Memory B cell (primary cell): Measurements from ENCODE around the gene CACNA2D3.
A peak's percentile ranks its signal among the peaks of the same experiment; 100 is the strongest.

ENCODE experiments used
- ATAC-seq: fragments of 150-1000 bp; cut with Tn5 transposase; 2 replicates; pipeline ENCODE4 v1.10.0; 2021; ENCODE audit warnings: low read depth, mild to moderate bottlenecking, moderate library complexity
- DNase-seq, 2 donors: peaks; one replicate each; pipeline ENCODE4 v3.0.0; 2022; ENCODE audit warnings: low spot score in 2 of 2
- H3K27ac Mint-ChIP-seq: one replicate; pipeline ENCODE4 v1.8.0; 2022; ENCODE audit warnings: mild to moderate bottlenecking, moderate library complexity, mixed read lengths
- H3K27me3 Mint-ChIP-seq: one replicate; pipeline ENCODE4 v1.8.0; 2022; ENCODE audit warnings: mixed read lengths
- H3K36me3 Mint-ChIP-seq: one replicate; pipeline ENCODE4 v1.8.0; 2022; ENCODE audit warnings: mild to moderate bottlenecking, mixed read lengths
- H3K4me1 Mint-ChIP-seq: one replicate; pipeline ENCODE4 v1.8.0; 2022; ENCODE audit warnings: mixed read lengths
- H3K4me3 Mint-ChIP-seq: one replicate; pipeline ENCODE4 v1.8.0; 2022; ENCODE audit warnings: mild to moderate bottlenecking, moderate library complexity, mixed read lengths
- H3K9me3 Mint-ChIP-seq: one replicate; pipeline ENCODE4 v1.8.0; 2022; ENCODE audit warnings: mixed read lengths

The CACNA2D3 gene

GRCh38 chr3:54169524-54169923, 47.2 kb downstream of the CACNA2D3 start:
- no peak for DNase-seq
- no peak for ATAC-seq
- Mint-ChIP-seq H3K4me1 (no peaks in the 10 kb centered on the region), H3K27me3 (no peaks in the 10 kb centered on the region), H3K27ac (no peak overlapping the region), H3K4me3 (no peak overlapping the region), H3K36me3 (no peaks in the 10 kb centered on the region), H3K9me3 (no peaks in the 10 kb centered on the region)

DNA sequence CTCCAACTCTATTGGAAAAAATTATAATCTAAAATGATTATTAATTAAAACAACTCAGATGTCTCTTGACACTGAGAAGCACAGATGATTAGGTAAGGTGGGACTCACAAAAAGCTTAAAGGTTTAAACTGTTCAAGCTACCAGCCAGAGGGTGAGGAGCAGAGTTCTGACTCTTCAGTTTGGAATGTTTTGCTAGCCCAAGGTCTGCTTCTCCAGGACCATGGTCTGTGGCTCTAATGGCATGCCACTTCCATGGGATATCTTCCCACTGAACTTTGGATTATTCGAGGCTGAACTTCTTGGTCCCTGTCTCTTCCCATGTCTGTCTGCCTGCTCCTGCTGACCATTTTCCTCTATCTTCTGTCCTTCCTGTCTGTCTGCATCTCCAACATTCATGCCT, 49.2 kb downstream of the CACNA2D3 start:
- ATAC-seq: no peak
- no peak for DNase-seq
- no peaks in the 10 kb centered on the region for H3K27me3 Mint-ChIP-seq
- no peaks in the 10 kb centered on the region for H3K9me3 Mint-ChIP-seq
- H3K4me3 Mint-ChIP-seq: no peak overlapping the region
- no peak overlapping the region for H3K27ac Mint-ChIP-seq
- H3K4me1 Mint-ChIP-seq: no peaks in the 10 kb centered on the region
- H3K36me3 Mint-ChIP-seq: no peaks in the 10 kb centered on the region

DNA sequence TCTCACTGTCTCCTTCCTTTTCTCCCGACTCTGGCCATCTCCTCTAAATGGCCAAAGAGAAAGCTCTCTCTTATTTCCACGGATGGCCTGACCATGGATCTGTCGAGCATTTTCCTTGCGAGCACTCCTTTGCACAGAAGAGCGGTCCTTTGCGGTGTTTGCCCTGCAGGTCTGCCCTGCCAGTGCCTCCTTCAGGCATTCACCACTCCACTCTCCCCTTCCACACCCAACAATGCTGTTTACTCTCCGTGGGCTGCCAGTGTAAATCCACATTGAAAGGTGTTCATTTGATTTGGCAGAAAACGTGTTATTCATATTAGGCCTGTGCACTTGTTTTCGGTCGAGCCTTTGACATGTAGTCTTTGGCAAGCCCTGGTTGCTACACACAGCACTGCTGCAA, 49.6 kb downstream of the CACNA2D3 start:
- H3K4me1 Mint-ChIP-seq: no peaks in the 10 kb centered on the region

GRCh38 chr3:54173371-54173770, 51.0 kb downstream of the CACNA2D3 start:
- no peak for ATAC-seq
- no peak for DNase-seq
- H3K27ac Mint-ChIP-seq: no peak overlapping the region
- H3K4me3 Mint-ChIP-seq: no peak overlapping the region
- H3K4me1 Mint-ChIP-seq: no peaks in the 10 kb centered on the region
- no peaks in the 10 kb centered on the region for H3K9me3 Mint-ChIP-seq
- no peaks in the 10 kb centered on the region for H3K36me3 Mint-ChIP-seq
- H3K27me3 Mint-ChIP-seq: no peaks in the 10 kb centered on the region

More for the DNA sequence above, 49.6 kb downstream of the CACNA2D3 start:
- no peak overlapping the region for H3K4me3 Mint-ChIP-seq
- no peaks in the 10 kb centered on the region for H3K27me3 Mint-ChIP-seq
- ATAC-seq (no peak), DNase-seq (no peak)
- no peaks in the 10 kb centered on the region for H3K36me3 Mint-ChIP-seq
- no peaks in the 10 kb centered on the region for H3K9me3 Mint-ChIP-seq
- no peak overlapping the region for H3K27ac Mint-ChIP-seq

DNA sequence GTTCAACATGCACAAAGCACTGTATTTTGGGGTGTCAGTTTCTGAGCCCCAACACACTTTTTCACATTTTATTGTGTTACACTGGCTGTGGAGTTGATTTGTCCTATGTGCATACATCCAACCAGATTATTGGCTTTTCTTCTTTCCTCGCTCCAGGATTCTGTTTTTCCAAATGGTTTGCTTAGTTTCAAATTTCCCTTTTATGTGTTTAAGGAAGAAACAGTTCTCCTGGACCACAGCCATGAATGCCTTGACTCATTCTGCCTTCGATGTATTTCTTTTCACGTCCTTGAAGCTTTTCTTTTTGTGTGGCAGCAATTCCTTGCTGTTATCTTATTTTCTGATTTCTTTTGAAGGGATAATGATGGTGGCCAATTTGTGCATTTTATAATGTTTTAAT, 53.8 kb downstream of the CACNA2D3 start:
- DNase-seq (no peak), ATAC-seq (no peak)
- H3K27me3 Mint-ChIP-seq: no peaks in the 10 kb centered on the region

DNA sequence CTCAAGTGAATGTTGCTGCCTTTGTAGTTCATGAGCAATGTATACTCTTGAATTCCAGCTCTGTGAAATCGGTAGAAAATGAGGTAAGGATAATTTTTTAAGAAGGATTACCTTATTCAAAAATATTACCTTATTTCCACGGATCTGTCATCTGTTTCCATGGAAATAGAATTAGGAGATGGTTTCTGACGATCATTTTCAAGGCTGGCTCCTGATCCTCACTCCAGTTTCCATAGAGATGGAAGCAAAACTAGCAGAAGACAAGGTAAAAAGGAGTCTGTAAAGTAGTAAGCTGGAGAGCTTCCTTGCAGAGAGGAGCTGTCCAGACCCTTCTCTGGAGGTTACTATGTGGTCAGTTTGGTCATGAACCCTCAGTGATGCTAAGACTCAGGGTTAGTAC, 55.5 kb downstream of the CACNA2D3 start:
- Mint-ChIP-seq H3K4me3 (no peak overlapping the region), H3K27me3 (no peaks in the 10 kb centered on the region), H3K4me1 (no peaks in the 10 kb centered on the region), H3K36me3 (no peaks in the 10 kb centered on the region), H3K9me3 (no peaks in the 10 kb centered on the region), H3K27ac (no peak overlapping the region)
- ATAC-seq (no peak), DNase-seq (no peak)

More for the DNA sequence above, 53.8 kb downstream of the CACNA2D3 start:
- no peaks in the 10 kb centered on the region for H3K9me3 Mint-ChIP-seq
- no peak overlapping the region for H3K4me3 Mint-ChIP-seq
- no peaks in the 10 kb centered on the region for H3K36me3 Mint-ChIP-seq
- H3K4me1 Mint-ChIP-seq: no peaks in the 10 kb centered on the region
- no peak overlapping the region for H3K27ac Mint-ChIP-seq

GRCh38 chr3:54178376-54178775, 56.0 kb downstream of the CACNA2D3 start:
- Mint-ChIP-seq H3K9me3 (no peaks in the 10 kb centered on the region), H3K36me3 (no peaks in the 10 kb centered on the region), H3K27ac (no peak overlapping the region), H3K4me1 (no peaks in the 10 kb centered on the region), H3K4me3 (no peak overlapping the region), H3K27me3 (no peaks in the 10 kb centered on the region)
- DNase-seq (no peak), ATAC-seq (no peak)

GRCh38 chr3:54180921-54181320, 58.6 kb downstream of the CACNA2D3 start:
- Mint-ChIP-seq H3K9me3 (peaks cover 2% of the 10 kb centered on the region), H3K36me3 (no peaks in the 10 kb centered on the region), H3K27ac (no peak overlapping the region), H3K4me1 (no peaks in the 10 kb centered on the region), H3K27me3 (peaks cover 1% of the 10 kb centered on the region), H3K4me3 (no peak overlapping the region)
- ATAC-seq: no peak
- DNase-seq: no peak

DNA sequence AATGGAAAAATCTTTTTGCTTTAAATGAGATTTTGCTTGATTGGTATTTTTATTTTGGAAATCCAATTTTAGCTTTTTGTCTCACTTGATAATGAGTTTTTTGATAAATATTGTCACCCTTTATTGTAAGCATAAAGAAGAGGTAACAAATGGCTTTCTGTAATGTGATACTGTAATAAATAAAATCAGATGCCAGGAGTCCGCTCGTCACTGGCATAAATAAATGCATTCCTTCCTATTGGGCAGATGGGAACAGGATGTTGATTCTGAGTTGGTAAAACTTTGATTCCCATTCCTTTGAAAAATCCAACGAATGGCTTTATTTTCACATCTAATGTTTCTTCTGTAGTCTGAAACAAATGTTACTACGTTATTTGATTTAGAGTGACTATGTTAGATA, 59.9 kb downstream of the CACNA2D3 start:
- DNase-seq (no peak), ATAC-seq (no peak)
- Mint-ChIP-seq H3K27me3 (peaks cover 1% of the 10 kb centered on the region), H3K4me1 (no peaks in the 10 kb centered on the region), H3K9me3 (peaks cover 2% of the 10 kb centered on the region), H3K27ac (no peak overlapping the region), H3K36me3 (no peaks in the 10 kb centered on the region), H3K4me3 (no peak overlapping the region)

GRCh38 chr3:54185740-54186139, 63.4 kb downstream of the CACNA2D3 start:
- DNase-seq (no peak), ATAC-seq (no peak)
- no peak overlapping the region for H3K4me3 Mint-ChIP-seq
- peaks cover 1% of the 10 kb centered on the region for H3K27me3 Mint-ChIP-seq
- peaks cover 2% of the 10 kb centered on the region for H3K9me3 Mint-ChIP-seq
- no peaks in the 10 kb centered on the region for H3K36me3 Mint-ChIP-seq
- no peaks in the 10 kb centered on the region for H3K4me1 Mint-ChIP-seq
- H3K27ac Mint-ChIP-seq: no peak overlapping the region

- no peak for ATAC-seq
- Mint-ChIP-seq H3K9me3 (peaks cover 2% of the 10 kb centered on the region), H3K27me3 (peaks cover 1% of the 10 kb centered on the region), H3K4me1 (no peaks in the 10 kb centered on the region), H3K4me3 (no peak overlapping the region), H3K27ac (no peak overlapping the region), H3K36me3 (no peaks in the 10 kb centered on the region)
- peak in 1 of 2 donors; percentile 2 for DNase-seq
Measured at GRCh38 chr3:54188176-54188791, 65.9 kb downstream of the CACNA2D3 start.

GRCh38 chr3:54191220-54191619, 68.9 kb downstream of the CACNA2D3 start:
- H3K27me3 Mint-ChIP-seq: no peaks in the 10 kb centered on the region
- ATAC-seq (no peak), DNase-seq (no peak)
- H3K4me1 Mint-ChIP-seq: no peaks in the 10 kb centered on the region
- H3K27ac Mint-ChIP-seq: no peak overlapping the region
- H3K4me3 Mint-ChIP-seq: no peak overlapping the region
- H3K36me3 Mint-ChIP-seq: no peaks in the 10 kb centered on the region
- H3K9me3 Mint-ChIP-seq: no peaks in the 10 kb centered on the region

DNA sequence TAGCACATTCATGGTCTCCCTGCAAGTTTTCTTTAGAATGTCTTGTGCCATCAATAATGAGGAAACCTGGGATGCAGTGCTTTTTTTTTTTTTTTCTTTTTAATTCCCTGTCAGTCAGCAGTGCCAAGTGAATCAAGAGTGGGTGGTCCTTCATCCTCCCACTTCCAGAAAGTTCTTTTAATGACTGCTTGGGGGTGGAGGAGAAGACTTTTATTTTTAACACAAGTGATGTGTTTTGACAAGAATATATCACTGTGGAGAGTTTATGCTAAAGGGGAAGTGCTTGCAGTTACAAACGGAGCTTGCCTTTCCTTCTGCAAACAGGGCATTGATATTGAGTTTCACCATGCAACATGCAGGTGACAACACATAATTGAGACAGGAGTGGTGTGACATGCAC, 69.7 kb downstream of the CACNA2D3 start:
- Mint-ChIP-seq H3K9me3 (no peaks in the 10 kb centered on the region), H3K4me1 (no peaks in the 10 kb centered on the region), H3K4me3 (no peak overlapping the region), H3K27me3 (no peaks in the 10 kb centered on the region), H3K36me3 (no peaks in the 10 kb centered on the region), H3K27ac (no peak overlapping the region)
- no peak for ATAC-seq
- DNase-seq: no peak

DNA sequence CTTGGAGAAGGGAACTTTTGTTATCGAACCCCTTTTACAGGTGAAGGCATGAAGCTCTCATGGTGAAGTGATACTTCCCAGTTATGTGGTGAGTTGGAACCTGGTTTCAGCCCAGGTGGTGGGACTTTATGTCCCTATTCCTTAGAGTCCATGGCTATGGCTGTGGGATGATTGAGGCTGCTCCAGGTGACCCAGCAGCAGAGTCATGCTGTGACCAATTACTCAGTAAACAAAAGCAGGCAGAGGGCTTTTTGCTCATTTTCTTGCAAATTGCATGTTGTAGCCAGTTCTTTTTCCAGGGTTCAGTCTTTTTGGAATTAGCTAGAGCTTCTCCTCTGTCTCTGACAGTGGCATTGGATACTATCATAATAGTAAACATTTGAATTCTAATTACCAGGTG, 70.7 kb downstream of the CACNA2D3 start:
- no peak overlapping the region for H3K27ac Mint-ChIP-seq
- ATAC-seq (no peak), DNase-seq (no peak)

GRCh38 chr3:54196360-54196991, 74.1 kb downstream of the CACNA2D3 start:
- H3K9me3 Mint-ChIP-seq: no peaks in the 10 kb centered on the region
- DNase-seq (no peak), ATAC-seq (no peak)
- H3K27ac Mint-ChIP-seq: no peak overlapping the region
- no peaks in the 10 kb centered on the region for H3K4me1 Mint-ChIP-seq
- no peaks in the 10 kb centered on the region for H3K36me3 Mint-ChIP-seq
- peaks cover 5% of the 10 kb centered on the region for H3K27me3 Mint-ChIP-seq
- H3K4me3 Mint-ChIP-seq: no peak overlapping the region

More for the DNA sequence above, 70.7 kb downstream of the CACNA2D3 start:
- no peaks in the 10 kb centered on the region for H3K4me1 Mint-ChIP-seq
- peaks cover 3% of the 10 kb centered on the region for H3K27me3 Mint-ChIP-seq
- H3K36me3 Mint-ChIP-seq: no peaks in the 10 kb centered on the region
- H3K4me3 Mint-ChIP-seq: no peak overlapping the region
- no peaks in the 10 kb centered on the region for H3K9me3 Mint-ChIP-seq
